ENCODE measurements around the gene TRIML1. TPM values are rescaled to one million over a fixed set of nuclear protein-coding genes. Genes with fewer than 3 reads are reported as not detected.

The TRIML1 gene
- total RNA-seq, 4 donors from 2014 or later: not detected

- Histone ChIP-seq H3K4me3 (no peak overlapping the region), H3K9me3 (no peaks in the 10 kb centered on the region), H3K27me3 (no peaks in the 10 kb centered on the region), H3K27ac (no peak overlapping the region), H3K36me3 (no peaks in the 10 kb centered on the region), H3K4me1 (no peaks in the 10 kb centered on the region)
- in situ Hi-C loops (cut with MboI; ENCODE audit: low sequenced_read_pairs in 4 of 4): no loop called here
- intact Hi-C loops (cut with DNase I; ENCODE audit: low total_unique reads): no loop called here
- no peak for DNase-seq
- TF ChIP-seq CTCF (IDR thresholded peaks at IDR 0.05 in 4 of 5, conservative IDR thresholded peaks at IDR 0.05 in 1 of 5) (no peak), POLR2A (IDR thresholded peaks at IDR 0.05) (no peak)
- ATAC-seq: no peak
Observed at GRCh38 chr4:188117631-188118324, 21.5 kb upstream of the TRIML1 start.

GRCh38 chr4:188121530-188121929, 17.7 kb upstream of the TRIML1 start:
- H3K27ac ChIP-seq: no peak overlapping the region
- in situ Hi-C loops (cut with MboI; ENCODE audit: low sequenced_read_pairs in 4 of 4) (no loop called here), intact Hi-C loops (cut with DNase I; ENCODE audit: low total_unique reads) (no loop called here)
- no peak overlapping the region for H3K4me3 ChIP-seq
- no peaks in the 10 kb centered on the region for H3K36me3 ChIP-seq
- DNase-seq (no peak), ATAC-seq (no peak)
- no peaks in the 10 kb centered on the region for H3K9me3 ChIP-seq
- no peak for TF ChIP-seq CTCF (IDR thresholded peaks at IDR 0.05 in 4 of 5, conservative IDR thresholded peaks at IDR 0.05 in 1 of 5)
- no peaks in the 10 kb centered on the region for H3K4me1 ChIP-seq
- no peaks in the 10 kb centered on the region for H3K27me3 ChIP-seq

GRCh38 chr4:188127214-188127874, 11.9 kb upstream of the TRIML1 start:
- no peaks in the 10 kb centered on the region for H3K36me3 ChIP-seq
- in situ Hi-C loops (cut with MboI; ENCODE audit: low sequenced_read_pairs in 4 of 4) (no loop called here), intact Hi-C loops (cut with DNase I; ENCODE audit: low total_unique reads) (no loop called here)
- no peak overlapping the region for H3K4me3 ChIP-seq
- TF ChIP-seq POLR2A (IDR thresholded peaks at IDR 0.05): no peak
- H3K4me1 ChIP-seq: no peaks in the 10 kb centered on the region
- H3K9me3 ChIP-seq: no peaks in the 10 kb centered on the region
- ATAC-seq: no peak
- DNase-seq: no peak
- H3K27me3 ChIP-seq: no peaks in the 10 kb centered on the region
- no peak overlapping the region for H3K27ac ChIP-seq

- no peak overlapping the region for H3K4me3 ChIP-seq
- H3K36me3 ChIP-seq: no peaks in the 10 kb centered on the region
- in situ Hi-C loops (cut with MboI; ENCODE audit: low sequenced_read_pairs in 4 of 4): no loop called here
- no peak for ATAC-seq
- no peaks in the 10 kb centered on the region for H3K27me3 ChIP-seq
- no peaks in the 10 kb centered on the region for H3K9me3 ChIP-seq
- H3K27ac ChIP-seq: no peak overlapping the region
- intact Hi-C loops (cut with DNase I; ENCODE audit: low total_unique reads): no loop called here
- no peak for TF ChIP-seq CTCF (IDR thresholded peaks at IDR 0.05 in 4 of 5, conservative IDR thresholded peaks at IDR 0.05 in 1 of 5)
- TF ChIP-seq POLR2A (IDR thresholded peaks at IDR 0.05): no peak
- no peak for DNase-seq
- no peaks in the 10 kb centered on the region for H3K4me1 ChIP-seq
Observed at GRCh38 chr4:188130355-188130754, 8.9 kb upstream of the TRIML1 start.

- TF ChIP-seq CTCF (IDR thresholded peaks at IDR 0.05 in 4 of 5, conservative IDR thresholded peaks at IDR 0.05 in 1 of 5): no peak
- TF ChIP-seq POLR2A (IDR thresholded peaks at IDR 0.05): no peak
- in situ Hi-C loops (cut with MboI; ENCODE audit: low sequenced_read_pairs in 4 of 4) (no loop called here), intact Hi-C loops (cut with DNase I; ENCODE audit: low total_unique reads) (no loop called here)
- no peak overlapping the region for H3K27ac ChIP-seq
- ATAC-seq (no peak), DNase-seq (no peak)
- no peaks in the 10 kb centered on the region for H3K27me3 ChIP-seq
- no peaks in the 10 kb centered on the region for H3K36me3 ChIP-seq
- no peaks in the 10 kb centered on the region for H3K9me3 ChIP-seq
- no peaks in the 10 kb centered on the region for H3K4me1 ChIP-seq
- no peak overlapping the region for H3K4me3 ChIP-seq
Observed at GRCh38 chr4:188132232-188132631, 7.0 kb upstream of the TRIML1 start.

All from gastrocnemius medialis (tissue), 4 donors.